Mononuclear cell (primary cell): Measurements from ENCODE around the gene BCL6. TPM values are rescaled to one million over a fixed set of nuclear protein-coding genes. Genes with fewer than 3 reads are reported as not detected.

Experiments used
- H3K27me3 ChIP-seq: 2 replicates; pipeline ENCODE4 v1.6.0; 2011; ENCODE audit warnings: low read length, control low read depth; ENCODE audit not compliant: insufficient read depth
- H3K4me1 ChIP-seq: 2 replicates; pipeline ENCODE4 v1.5.1; 2011; ENCODE audit warnings: mild to moderate bottlenecking, low read length, control low read depth; ENCODE audit not compliant: insufficient read depth
- H3K4me3 ChIP-seq: 2 replicates; pipeline ENCODE4 v1.5.1; 2011; ENCODE audit warnings: mild to moderate bottlenecking, low read length, moderate library complexity
- H3K9me3 ChIP-seq: 2 replicates; pipeline ENCODE4 v1.5.1; 2011; ENCODE audit warnings: low read depth, mild to moderate bottlenecking, control low read depth, low read length
- total RNA-seq: library from RNA; depleted of rRNA; stranded (reverse); fragments of >200 nt; gene quantifications from one replicate; pipeline ENCODE4 v1.2.3, GENCODE V29; 2012

Gene BCL6
- total RNA-seq, 1 donor, result 120 TPM

DNA sequence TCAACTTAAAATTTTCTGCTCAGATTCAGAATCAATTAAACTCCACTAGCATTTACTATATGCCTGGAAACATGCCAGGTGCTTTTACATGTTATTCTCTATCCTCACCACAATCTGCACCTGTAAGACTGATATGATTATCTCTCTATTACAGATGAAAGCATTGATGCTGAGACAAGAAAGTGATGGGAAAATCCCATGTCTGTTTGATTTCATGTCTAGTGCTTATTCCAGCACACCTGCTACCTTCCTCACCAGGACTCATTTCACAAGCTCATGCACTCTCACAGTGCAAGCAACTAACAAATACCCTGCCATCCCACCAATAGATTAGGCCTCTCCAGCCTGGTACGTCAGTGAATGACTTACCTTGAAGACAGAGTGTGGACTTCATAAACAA is 25.0 kb upstream of the BCL6 start:
- Histone ChIP-seq H3K27me3 (no peaks in the 10 kb centered on the region), H3K9me3 (no peaks in the 10 kb centered on the region), H3K4me1 (peaks cover 41% of the 10 kb centered on the region), H3K4me3 (no peak overlapping the region)

DNA sequence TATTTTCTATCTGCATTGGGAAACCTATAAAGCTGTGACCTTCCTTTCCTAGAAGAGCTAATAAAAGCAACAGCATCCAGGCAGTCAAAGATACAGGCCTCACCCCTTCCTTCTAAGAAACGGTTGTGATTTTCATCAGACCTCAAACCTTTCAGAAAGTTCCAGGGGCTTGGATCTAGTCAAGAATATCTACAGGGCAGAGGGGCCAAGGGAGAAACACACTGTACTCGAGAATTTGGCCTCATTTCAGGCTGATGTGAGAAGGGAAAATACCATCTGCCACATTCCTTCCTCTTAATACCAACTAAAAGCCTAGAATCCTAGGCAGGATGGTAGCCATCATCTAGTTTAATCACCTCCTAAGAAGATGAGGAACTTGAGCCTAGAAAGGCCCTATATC is 24.5 kb upstream of the BCL6 start:
- no peaks in the 10 kb centered on the region for H3K27me3 ChIP-seq
- H3K9me3 ChIP-seq, result no peaks in the 10 kb centered on the region
- H3K4me1 ChIP-seq, result peaks cover 38% of the 10 kb centered on the region

DNA sequence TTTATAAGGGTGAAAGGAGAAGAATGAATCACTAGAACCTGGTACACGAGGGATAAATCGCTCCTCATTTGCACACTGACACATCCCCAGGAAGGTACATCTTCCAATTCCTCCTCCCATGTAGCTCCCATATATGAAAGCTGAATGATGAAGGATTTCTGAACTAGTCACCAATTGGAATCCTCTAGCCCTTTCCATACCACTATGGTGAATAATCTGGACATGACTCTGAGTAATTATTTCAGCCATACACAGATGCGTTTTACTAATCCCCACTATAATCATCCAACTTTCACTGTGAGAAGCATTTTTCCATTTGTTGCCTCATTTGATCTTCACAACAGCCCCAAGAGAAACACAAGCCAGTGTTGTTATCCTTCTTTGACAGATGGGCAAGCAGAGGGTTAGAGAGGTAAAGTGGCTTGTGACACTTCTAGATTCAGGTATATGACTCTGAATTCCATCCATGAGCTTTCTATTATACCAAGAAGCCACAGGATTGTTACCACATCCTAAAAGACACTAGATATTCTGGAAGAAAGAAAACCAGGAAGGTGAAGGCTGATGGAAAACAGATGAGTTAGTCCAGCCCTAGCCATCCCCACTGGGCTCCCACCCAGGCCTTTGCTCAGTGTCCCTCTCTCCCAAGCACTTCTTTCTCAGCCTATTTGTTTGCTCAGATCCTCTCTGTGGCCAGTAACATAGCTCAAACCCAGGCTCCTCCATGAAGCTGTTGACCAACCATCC is 22.2 kb upstream of the BCL6 start:
- Histone ChIP-seq H3K4me1 (peaks cover 16% of the 10 kb centered on the region), H3K9me3 (no peaks in the 10 kb centered on the region), H3K4me3 (no peak overlapping the region), H3K27me3 (no peaks in the 10 kb centered on the region)

More for the DNA sequence above, 24.5 kb upstream of the BCL6 start:
- H3K4me3 ChIP-seq, result no peak overlapping the region

GRCh38 chr3:187765342-187765741 is 20.1 kb upstream of the BCL6 start:
- peaks cover 6% of the 10 kb centered on the region for H3K4me1 ChIP-seq
- H3K4me3 ChIP-seq, result no peak overlapping the region
- no peaks in the 10 kb centered on the region for H3K27me3 ChIP-seq
- H3K9me3 ChIP-seq, result no peaks in the 10 kb centered on the region

- Histone ChIP-seq H3K4me1 (no peaks in the 10 kb centered on the region), H3K27me3 (no peaks in the 10 kb centered on the region)
These were observed 18.8 kb upstream of the BCL6 start for GRCh38 chr3:187763850-187764648.

DNA sequence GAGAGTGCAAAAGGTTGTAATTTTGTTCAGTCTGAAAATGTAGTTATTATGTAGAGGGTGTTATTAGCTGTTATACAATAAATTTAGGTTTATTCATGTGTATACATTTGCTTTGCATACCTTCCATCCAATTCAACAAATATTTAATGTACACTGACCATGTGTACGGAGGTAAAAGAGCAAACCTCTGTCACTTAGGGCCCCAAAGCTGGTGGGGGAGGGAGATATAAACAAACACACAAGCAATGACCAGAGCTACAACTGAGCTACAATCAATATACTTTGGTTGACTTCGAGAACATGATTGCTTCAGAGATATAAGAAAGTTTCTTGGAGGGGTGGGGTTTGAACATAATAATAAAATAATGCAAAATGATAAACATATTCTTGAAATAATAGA is 17.5 kb upstream of the BCL6 start:
- Histone ChIP-seq H3K9me3 (no peaks in the 10 kb centered on the region), H3K27me3 (no peaks in the 10 kb centered on the region), H3K4me3 (no peak overlapping the region), H3K4me1 (no peaks in the 10 kb centered on the region)

More at GRCh38 chr3:187763850-187764648, 18.8 kb upstream of the BCL6 start:
- no peaks in the 10 kb centered on the region for H3K9me3 ChIP-seq
- no peak overlapping the region for H3K4me3 ChIP-seq

GRCh38 chr3:187759601-187760000 is 14.3 kb upstream of the BCL6 start:
- Histone ChIP-seq H3K27me3 (no peaks in the 10 kb centered on the region), H3K4me3 (no peak overlapping the region), H3K4me1 (peaks cover 4% of the 10 kb centered on the region), H3K9me3 (no peaks in the 10 kb centered on the region)

GRCh38 chr3:187758318-187758955 is 13.2 kb upstream of the BCL6 start:
- no peak overlapping the region for H3K4me3 ChIP-seq
- H3K4me1 ChIP-seq, result peaks cover 4% of the 10 kb centered on the region

GRCh38 chr3:187753516-187753915 is 8.2 kb upstream of the BCL6 start:
- H3K9me3 ChIP-seq, result no peaks in the 10 kb centered on the region
- no peaks in the 10 kb centered on the region for H3K27me3 ChIP-seq
- peaks cover 18% of the 10 kb centered on the region for H3K4me1 ChIP-seq
- no peak overlapping the region for H3K4me3 ChIP-seq

More at GRCh38 chr3:187758318-187758955, 13.2 kb upstream of the BCL6 start:
- Histone ChIP-seq H3K9me3 (no peaks in the 10 kb centered on the region), H3K27me3 (no peaks in the 10 kb centered on the region)

DNA sequence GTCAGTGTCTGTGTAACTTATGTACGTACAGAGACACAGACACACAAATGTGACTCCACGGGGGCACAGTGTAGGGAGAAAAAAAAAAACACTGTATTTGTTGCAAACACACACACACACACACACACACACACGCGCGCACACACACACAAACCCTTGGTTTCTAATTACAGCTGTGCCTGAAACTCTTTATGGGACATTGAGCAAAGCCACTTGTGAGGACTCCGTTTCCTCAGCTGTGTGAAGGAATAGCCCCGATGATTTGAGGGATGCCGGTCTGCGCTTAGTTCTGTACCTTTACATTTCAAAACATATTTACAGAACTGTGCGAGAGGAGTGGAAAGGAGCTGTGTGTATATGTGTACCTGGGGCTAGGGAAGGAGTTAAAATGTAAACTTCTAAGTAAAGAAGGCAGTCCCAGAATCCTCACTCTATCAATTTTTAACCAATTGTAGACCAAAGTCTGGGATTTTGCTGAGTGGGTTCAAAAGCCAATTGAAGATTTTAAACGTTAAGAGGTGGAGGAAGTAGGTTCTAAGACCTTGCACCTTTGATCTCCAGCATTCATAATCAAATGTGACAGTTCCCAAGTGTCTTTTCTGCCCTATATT is 5.3 kb upstream of the BCL6 start:
- no peaks in the 10 kb centered on the region for H3K9me3 ChIP-seq
- no peak overlapping the region for H3K4me3 ChIP-seq

GRCh38 chr3:187750006-187750512 is 4.8 kb upstream of the BCL6 start:
- no peak overlapping the region for H3K4me3 ChIP-seq
- H3K4me1 ChIP-seq, result peaks cover 41% of the 10 kb centered on the region
- no peaks in the 10 kb centered on the region for H3K27me3 ChIP-seq
- H3K9me3 ChIP-seq, result no peaks in the 10 kb centered on the region

More for the DNA sequence above, 5.3 kb upstream of the BCL6 start:
- Histone ChIP-seq H3K27me3 (no peaks in the 10 kb centered on the region), H3K4me1 (peaks cover 41% of the 10 kb centered on the region)

DNA sequence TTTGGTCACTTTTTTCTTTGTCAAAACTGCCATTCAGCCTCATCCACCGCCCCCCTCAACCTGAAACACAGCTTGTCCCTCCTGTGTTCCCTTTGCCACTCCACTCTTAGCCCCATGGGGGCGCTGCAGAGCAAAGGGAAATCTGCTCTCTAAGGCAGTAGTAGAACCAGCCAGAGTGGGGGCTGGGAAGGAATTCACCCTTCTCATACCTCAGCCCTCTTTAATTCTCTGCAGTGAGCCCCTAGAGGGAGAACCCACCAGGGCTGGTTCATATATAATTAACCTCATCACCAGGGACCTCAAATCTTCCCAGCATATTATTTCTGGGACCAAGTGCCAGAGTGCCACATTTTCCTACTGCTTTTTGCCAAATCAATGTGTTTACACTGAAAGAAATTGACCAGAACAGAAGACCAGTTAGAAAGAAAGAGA is 2.8 kb upstream of the BCL6 start:
- H3K4me3 ChIP-seq, result no peak overlapping the region
- H3K4me1 ChIP-seq, result peaks cover 41% of the 10 kb centered on the region
- no peaks in the 10 kb centered on the region for H3K9me3 ChIP-seq
- no peaks in the 10 kb centered on the region for H3K27me3 ChIP-seq

DNA sequence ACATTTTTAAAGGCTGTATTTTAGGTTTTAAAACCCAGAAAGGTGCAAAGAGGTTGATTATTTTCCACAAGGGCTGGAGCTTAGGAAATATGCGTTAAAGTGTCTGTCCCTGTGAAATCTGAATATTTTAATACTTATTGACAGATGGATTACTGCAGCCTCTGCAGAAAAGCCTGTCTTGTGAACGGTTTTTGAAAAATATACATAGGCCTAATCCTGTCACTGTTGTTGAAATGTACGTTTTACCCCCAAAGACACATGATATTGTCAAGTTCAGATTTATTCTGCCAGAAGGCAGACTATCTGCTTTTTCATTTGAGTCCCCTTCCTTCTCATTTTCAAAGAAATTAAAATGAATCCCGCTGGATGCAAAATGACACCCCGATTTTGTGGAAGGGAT is 2.2 kb upstream of the BCL6 start:
- Histone ChIP-seq H3K9me3 (no peaks in the 10 kb centered on the region), H3K4me1 (peaks cover 46% of the 10 kb centered on the region), H3K27me3 (no peaks in the 10 kb centered on the region), H3K4me3 (no peak overlapping the region)

GRCh38 chr3:187746442-187747281 is 1.4 kb upstream of the BCL6 start:
- peak overlapping the region; percentile 100 for H3K4me3 ChIP-seq
- peaks cover 54% of the 10 kb centered on the region for H3K4me1 ChIP-seq
- no peaks in the 10 kb centered on the region for H3K9me3 ChIP-seq
- H3K27me3 ChIP-seq, result no peaks in the 10 kb centered on the region
